Measurements from ENCODE around the gene FGD2. TPM values are rescaled to one million over a fixed set of nuclear protein-coding genes. Genes with fewer than 3 reads are reported as not detected.

FGD2 gene
- total and polyA plus RNA-seq, 4 donors: 20.4 to 76.7 (median 40.1) TPM

- Histone ChIP-seq H3K27me3 (ENCODE audit: control insufficient read depth in 3 of 3, insufficient read depth in 3 of 3, low read length in 2 of 3) (no peaks in the 10 kb centered on the region), H3K4me3 (no peak overlapping the region), H3K4me1 (ENCODE audit: control insufficient read depth in 5 of 5, insufficient read depth in 5 of 5, low read length in 5 of 5) (peaks cover 0 to 6% (median 0%) of the 10 kb centered on the region in 5 donors), H3K36me3 (ENCODE audit: control insufficient read depth in 4 of 4, insufficient read depth in 4 of 4, low read length in 4 of 4) (no peaks in the 10 kb centered on the region), H3K9ac (ENCODE audit: insufficient read depth in 1 of 2, low read length in 2 of 2) (no peak overlapping the region), H3K9me3 (ENCODE audit: control insufficient read depth in 4 of 4, insufficient read depth in 3 of 4, low read length in 3 of 4) (no peaks in the 10 kb centered on the region), H3K27ac (ENCODE audit: low read depth in 1 of 2, low read length in 1 of 2) (no peak overlapping the region)
- DNase-seq (no peak), ATAC-seq (ENCODE audit: insufficient read depth, low FRiP score) (no peak)
- no peak for TF ChIP-seq CTCF (IDR thresholded peaks at IDR 0.05; ENCODE audit: control extremely low read depth, extremely low read depth)
- WGBS, 2 donors: 60 to 66% methylated on average over 3 of the region's 3 CpGs
Observed at GRCh38 chr6:37048403-37048850, 43.0 kb downstream of the FGD2 start.

- Histone ChIP-seq H3K36me3 (ENCODE audit: control insufficient read depth in 4 of 4, insufficient read depth in 4 of 4, low read length in 4 of 4) (no peaks in the 10 kb centered on the region), H3K9me3 (ENCODE audit: control insufficient read depth in 4 of 4, insufficient read depth in 3 of 4, low read length in 3 of 4) (no peaks in the 10 kb centered on the region), H3K27me3 (ENCODE audit: control insufficient read depth in 3 of 3, insufficient read depth in 3 of 3, low read length in 2 of 3) (no peaks in the 10 kb centered on the region), H3K27ac (ENCODE audit: low read depth in 1 of 2, low read length in 1 of 2) (peak overlapping the region in 1 of 2 donors; percentile 60), H3K4me1 (ENCODE audit: control insufficient read depth in 5 of 5, insufficient read depth in 5 of 5, low read length in 5 of 5) (peaks cover 0 to 6% (median 0%) of the 10 kb centered on the region in 5 donors), H3K9ac (ENCODE audit: insufficient read depth in 1 of 2, low read length in 2 of 2) (no peak overlapping the region), H3K4me3 (no peak overlapping the region)
- DNase-seq (peak; percentile 24 to 34 (median 29)), ATAC-seq (ENCODE audit: insufficient read depth, low FRiP score) (no peak)
- TF ChIP-seq CTCF (IDR thresholded peaks at IDR 0.05; ENCODE audit: control extremely low read depth, extremely low read depth): no peak
- 59 to 70% methylated on average over 19 of the region's 19 CpGs for WGBS, 2 donors
Observed at GRCh38 chr6:37048851-37049757, 43.6 kb downstream of the FGD2 start.

- H3K4me3 ChIP-seq: no peak overlapping the region
- peaks cover 0 to 6% (median 0%) of the 10 kb centered on the region in 5 donors for H3K4me1 ChIP-seq (ENCODE audit: control insufficient read depth in 5 of 5, insufficient read depth in 5 of 5, low read length in 5 of 5)
- H3K9me3 ChIP-seq (ENCODE audit: control insufficient read depth in 4 of 4, insufficient read depth in 3 of 4, low read length in 3 of 4): no peaks in the 10 kb centered on the region
- WGBS, 2 donors: 61 to 73% methylated on average over 3 of the region's 3 CpGs
- H3K27ac ChIP-seq (ENCODE audit: low read depth in 1 of 2, low read length in 1 of 2): peak overlapping the region in 1 of 2 donors; percentile 60
- no peaks in the 10 kb centered on the region for H3K36me3 ChIP-seq (ENCODE audit: control insufficient read depth in 4 of 4, insufficient read depth in 4 of 4, low read length in 4 of 4)
- DNase-seq (no peak), ATAC-seq (ENCODE audit: insufficient read depth, low FRiP score) (no peak)
- no peaks in the 10 kb centered on the region for H3K27me3 ChIP-seq (ENCODE audit: control insufficient read depth in 3 of 3, insufficient read depth in 3 of 3, low read length in 2 of 3)
- no peak overlapping the region for H3K9ac ChIP-seq (ENCODE audit: insufficient read depth in 1 of 2, low read length in 2 of 2)
- no peak for TF ChIP-seq CTCF (IDR thresholded peaks at IDR 0.05; ENCODE audit: control extremely low read depth, extremely low read depth)
Observed at GRCh38 chr6:37049758-37050044, 44.2 kb downstream of the FGD2 start.
